Keratinocyte (primary cell): ENCODE measurements around the gene MAGEA2.
"Not testable (repeated sequence)": the region's sequence is repeated elsewhere in the genome, so short reads cannot be mapped to it uniquely, and the experiment has no call there.

ENCODE experiments used
- EZH2 ChIP-seq: IDR thresholded peaks from one replicate; pipeline ENCODE4 v1.6.1; 2012; ENCODE audit warnings: inconsistent platforms, mild to moderate bottlenecking, low read length, moderate library complexity
- TF ChIP-seq, protein P1 (sequence below), 3 experiments: IDR thresholded peaks in 1 of 3; conservative IDR thresholded peaks in 1 of 3; optimal IDR thresholded peaks in 1 of 3; 2 replicates in 2 of 3; 3 replicates in 1 of 3; pipeline versions ENCODE3 to v1.5.1; 2011; ENCODE audit warnings: low read length in 3 of 3, mild to moderate bottlenecking in 3 of 3, moderate library complexity in 2 of 3, control low read depth in 1 of 3, inconsistent platforms in 1 of 3; ENCODE audit not compliant: insufficient read depth in 2 of 3; ENCODE audit errors: extremely low read depth in 1 of 3

DNA sequence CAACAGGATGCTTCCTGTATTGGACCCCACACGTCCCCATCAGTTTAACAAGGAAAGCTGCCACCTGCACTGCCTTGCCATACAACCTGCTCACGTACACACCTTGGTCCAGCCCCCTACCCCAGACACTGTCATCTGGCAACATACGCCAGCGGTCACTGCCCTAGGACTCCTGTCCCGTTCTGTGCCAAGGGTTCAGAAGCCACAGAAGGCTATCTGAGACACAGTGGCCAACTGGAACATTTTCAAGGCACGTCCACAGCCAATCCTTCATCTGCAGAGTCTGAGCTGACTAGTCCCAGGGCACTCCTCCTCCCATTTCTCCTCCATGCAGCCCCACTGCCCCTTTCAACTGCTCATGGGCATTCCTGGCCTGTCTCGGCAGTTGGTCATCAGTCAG is 7.9 kb upstream of the MAGEA2 start:
- TF ChIP-seq EZH2 = not testable (repeated sequence)
- TF ChIP-seq, protein P1, sequence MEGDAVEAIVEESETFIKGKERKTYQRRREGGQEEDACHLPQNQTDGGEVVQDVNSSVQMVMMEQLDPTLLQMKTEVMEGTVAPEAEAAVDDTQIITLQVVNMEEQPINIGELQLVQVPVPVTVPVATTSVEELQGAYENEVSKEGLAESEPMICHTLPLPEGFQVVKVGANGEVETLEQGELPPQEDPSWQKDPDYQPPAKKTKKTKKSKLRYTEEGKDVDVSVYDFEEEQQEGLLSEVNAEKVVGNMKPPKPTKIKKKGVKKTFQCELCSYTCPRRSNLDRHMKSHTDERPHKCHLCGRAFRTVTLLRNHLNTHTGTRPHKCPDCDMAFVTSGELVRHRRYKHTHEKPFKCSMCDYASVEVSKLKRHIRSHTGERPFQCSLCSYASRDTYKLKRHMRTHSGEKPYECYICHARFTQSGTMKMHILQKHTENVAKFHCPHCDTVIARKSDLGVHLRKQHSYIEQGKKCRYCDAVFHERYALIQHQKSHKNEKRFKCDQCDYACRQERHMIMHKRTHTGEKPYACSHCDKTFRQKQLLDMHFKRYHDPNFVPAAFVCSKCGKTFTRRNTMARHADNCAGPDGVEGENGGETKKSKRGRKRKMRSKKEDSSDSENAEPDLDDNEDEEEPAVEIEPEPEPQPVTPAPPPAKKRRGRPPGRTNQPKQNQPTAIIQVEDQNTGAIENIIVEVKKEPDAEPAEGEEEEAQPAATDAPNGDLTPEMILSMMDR (optimal IDR thresholded peaks at IDR 0.05 in 1 of 3, IDR thresholded peaks at IDR 0.05 in 1 of 3, conservative IDR thresholded peaks at IDR 0.05 in 1 of 3; ENCODE audit: extremely low read depth in 1 of 3, insufficient read depth in 2 of 3, low read length in 3 of 3) = not testable (repeated sequence)
